ENCODE results near the gene NIPBL. TPM values are rescaled to one million over a fixed set of nuclear protein-coding genes. Genes with fewer than 3 reads are reported as not detected.

Gene NIPBL, protein sequence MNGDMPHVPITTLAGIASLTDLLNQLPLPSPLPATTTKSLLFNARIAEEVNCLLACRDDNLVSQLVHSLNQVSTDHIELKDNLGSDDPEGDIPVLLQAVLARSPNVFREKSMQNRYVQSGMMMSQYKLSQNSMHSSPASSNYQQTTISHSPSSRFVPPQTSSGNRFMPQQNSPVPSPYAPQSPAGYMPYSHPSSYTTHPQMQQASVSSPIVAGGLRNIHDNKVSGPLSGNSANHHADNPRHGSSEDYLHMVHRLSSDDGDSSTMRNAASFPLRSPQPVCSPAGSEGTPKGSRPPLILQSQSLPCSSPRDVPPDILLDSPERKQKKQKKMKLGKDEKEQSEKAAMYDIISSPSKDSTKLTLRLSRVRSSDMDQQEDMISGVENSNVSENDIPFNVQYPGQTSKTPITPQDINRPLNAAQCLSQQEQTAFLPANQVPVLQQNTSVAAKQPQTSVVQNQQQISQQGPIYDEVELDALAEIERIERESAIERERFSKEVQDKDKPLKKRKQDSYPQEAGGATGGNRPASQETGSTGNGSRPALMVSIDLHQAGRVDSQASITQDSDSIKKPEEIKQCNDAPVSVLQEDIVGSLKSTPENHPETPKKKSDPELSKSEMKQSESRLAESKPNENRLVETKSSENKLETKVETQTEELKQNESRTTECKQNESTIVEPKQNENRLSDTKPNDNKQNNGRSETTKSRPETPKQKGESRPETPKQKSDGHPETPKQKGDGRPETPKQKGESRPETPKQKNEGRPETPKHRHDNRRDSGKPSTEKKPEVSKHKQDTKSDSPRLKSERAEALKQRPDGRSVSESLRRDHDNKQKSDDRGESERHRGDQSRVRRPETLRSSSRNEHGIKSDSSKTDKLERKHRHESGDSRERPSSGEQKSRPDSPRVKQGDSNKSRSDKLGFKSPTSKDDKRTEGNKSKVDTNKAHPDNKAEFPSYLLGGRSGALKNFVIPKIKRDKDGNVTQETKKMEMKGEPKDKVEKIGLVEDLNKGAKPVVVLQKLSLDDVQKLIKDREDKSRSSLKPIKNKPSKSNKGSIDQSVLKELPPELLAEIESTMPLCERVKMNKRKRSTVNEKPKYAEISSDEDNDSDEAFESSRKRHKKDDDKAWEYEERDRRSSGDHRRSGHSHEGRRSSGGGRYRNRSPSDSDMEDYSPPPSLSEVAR (N-terminal part only)
- total RNA-seq: 46.3 and 49.5 TPM in 2 replicates

DNA sequence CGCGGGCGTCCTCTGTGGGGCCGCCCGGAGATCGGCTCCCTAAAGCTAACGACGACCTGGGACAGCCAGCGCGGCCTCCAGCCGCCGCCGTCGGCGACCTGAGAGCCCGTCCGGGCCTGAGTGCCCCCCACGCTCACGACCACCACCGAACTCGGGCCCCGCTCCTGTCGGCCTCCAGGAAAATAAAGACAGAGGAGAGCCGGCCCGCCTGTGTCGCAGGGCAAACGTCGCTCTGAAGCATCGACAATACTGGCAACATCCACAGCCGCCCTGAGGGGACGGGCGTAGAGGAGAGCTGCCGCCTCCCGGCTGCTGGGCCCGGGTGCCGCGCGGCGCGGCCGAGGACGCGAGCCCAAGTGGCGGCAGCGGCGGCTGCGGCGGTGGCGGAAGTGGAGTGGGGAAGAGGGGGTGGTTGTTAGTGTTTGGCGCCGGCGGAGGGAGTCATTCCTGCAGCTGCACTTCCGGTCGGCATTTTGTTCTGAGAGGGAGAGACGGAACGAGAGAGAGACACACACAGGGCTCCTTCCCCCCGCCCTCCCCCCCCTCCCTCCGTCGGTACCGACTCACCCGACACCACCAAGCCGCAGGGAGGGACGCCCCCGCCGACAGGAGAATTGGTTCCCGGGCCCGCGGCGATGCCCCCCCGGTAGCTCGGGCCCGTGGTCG, at the start of gene NIPBL:
TSS of gene NIPBL (plus strand) at position 471 of the 666 bp plus-strand sequence. CDS start 76,928 bp downstream, outside the sequence.

